HG03108 (cell line): Measurements from ENCODE around the gene DPH1.
"Not testable (repeated sequence)": the region's sequence is repeated elsewhere in the genome, so short reads cannot be mapped to it uniquely, and the experiment has no call there.

ENCODE experiments used
- ATAC-seq: cut with Tn5 transposase; IDR thresholded peaks from one replicate; pipeline ENCODE4 v1.9.1; 2021; ENCODE audit warnings: moderate library complexity; ENCODE audit not compliant: unreplicated experiment

DPH1 gene

GRCh38 chr17:2029911-2030778 lies at the start of gene DPH1:
Gene DPH1 (plus strand): TSS chr17:2030153. CDS start chr17:2030170, 17 bp downstream.
- peak; percentile 71 for ATAC-seq

- ATAC-seq = no peak
These were observed 49.2 kb upstream of the DPH1 start for GRCh38 chr17:1980665-1981250.

GRCh38 chr17:1982793-1983366 lies 47.1 kb upstream of the DPH1 start:
- ATAC-seq = not testable (repeated sequence)

GRCh38 chr17:1985093-1985492 lies 44.9 kb upstream of the DPH1 start:
- ATAC-seq = no peak

GRCh38 chr17:1985686-1986085 lies 44.3 kb upstream of the DPH1 start:
- ATAC-seq = no peak

- ATAC-seq = no peak
These were observed 43.0 kb upstream of the DPH1 start for GRCh38 chr17:1986783-1987451.

- no peak for ATAC-seq
These were observed 40.8 kb upstream of the DPH1 start for GRCh38 chr17:1989135-1989534.

- no peak for ATAC-seq
These were observed 37.4 kb upstream of the DPH1 start for GRCh38 chr17:1992541-1992940.

GRCh38 chr17:1994707-1995106 lies 35.2 kb upstream of the DPH1 start:
- ATAC-seq = no peak

- no peak for ATAC-seq
These were observed 34.5 kb upstream of the DPH1 start for GRCh38 chr17:1995321-1995892.

- ATAC-seq = no peak
These were observed 33.8 kb upstream of the DPH1 start for GRCh38 chr17:1995907-1996799.

GRCh38 chr17:1996800-1997288 lies 33.1 kb upstream of the DPH1 start:
- no peak for ATAC-seq

GRCh38 chr17:1997289-1997926 lies 32.5 kb upstream of the DPH1 start:
- ATAC-seq = no peak

- no peak for ATAC-seq
These were observed 31.8 kb upstream of the DPH1 start for GRCh38 chr17:1997927-1998742.

- ATAC-seq = no peak
These were observed 30.2 kb upstream of the DPH1 start for GRCh38 chr17:1999557-2000251.

- ATAC-seq = no peak
These were observed 27.1 kb upstream of the DPH1 start for GRCh38 chr17:2002767-2003329.

- ATAC-seq = no peak
These were observed 26.4 kb upstream of the DPH1 start for GRCh38 chr17:2003525-2003924.
